HEK293 (cell line): ENCODE data around the gene MEST.
"Not testable (repeated sequence)": the region's sequence is repeated elsewhere in the genome, so short reads cannot be mapped to it uniquely, and the experiment has no call there.

Source experiments
- GFI1B ChIP-seq: fragments of 450-650 bp; formaldehyde crosslinking; IDR thresholded peaks from 2 replicates; pipeline ENCODE4 v1.5.1; 2016; ENCODE audit warnings: missing biosample characterization, missing genetic modification characterization
- GLI4 ChIP-seq: fragments of 450-650 bp; formaldehyde crosslinking; IDR thresholded peaks from 2 replicates; pipeline ENCODE4 v1.5.1; 2016; ENCODE audit warnings: missing biosample characterization, missing genetic modification characterization
- MYNN ChIP-seq: fragments of 450-650 bp; formaldehyde crosslinking; IDR thresholded peaks from 2 replicates; pipeline ENCODE4 v1.5.1; 2016; ENCODE audit warnings: missing biosample characterization, missing genetic modification characterization, borderline replicate concordance
- ZNF221 ChIP-seq: fragments of 450-650 bp; formaldehyde crosslinking; IDR thresholded peaks from 2 replicates; pipeline ENCODE4 v1.5.1; 2017; ENCODE audit warnings: missing biosample characterization, missing genetic modification characterization, borderline replicate concordance
- ZNF707 ChIP-seq: fragments of 450-650 bp; formaldehyde crosslinking; IDR thresholded peaks from 2 replicates; pipeline ENCODE4 v1.5.1; 2016; ENCODE audit warnings: missing biosample characterization, missing genetic modification characterization
- ZNF747 ChIP-seq: fragments of 450-650 bp; formaldehyde crosslinking; IDR thresholded peaks from 2 replicates; pipeline ENCODE4 v1.5.1; 2016; ENCODE audit warnings: missing biosample characterization, missing genetic modification characterization
- ZNF776 ChIP-seq: fragments of 450-650 bp; formaldehyde crosslinking; IDR thresholded peaks from 2 replicates; pipeline ENCODE4 v1.5.0; 2017; ENCODE audit warnings: missing biosample characterization, missing genetic modification characterization, borderline replicate concordance
- TF ChIP-seq, protein P1 (sequence below): fragments of 450-650 bp; formaldehyde crosslinking; IDR thresholded peaks from 2 replicates; pipeline ENCODE4 v1.5.1; 2016; ENCODE audit warnings: missing biosample characterization, missing genetic modification characterization
- TF ChIP-seq, protein P2 (sequence below): fragments of 450-650 bp; formaldehyde crosslinking; IDR thresholded peaks from 2 replicates; pipeline ENCODE4 v1.5.1; 2016; ENCODE audit warnings: missing biosample characterization, missing genetic modification characterization

DNA sequence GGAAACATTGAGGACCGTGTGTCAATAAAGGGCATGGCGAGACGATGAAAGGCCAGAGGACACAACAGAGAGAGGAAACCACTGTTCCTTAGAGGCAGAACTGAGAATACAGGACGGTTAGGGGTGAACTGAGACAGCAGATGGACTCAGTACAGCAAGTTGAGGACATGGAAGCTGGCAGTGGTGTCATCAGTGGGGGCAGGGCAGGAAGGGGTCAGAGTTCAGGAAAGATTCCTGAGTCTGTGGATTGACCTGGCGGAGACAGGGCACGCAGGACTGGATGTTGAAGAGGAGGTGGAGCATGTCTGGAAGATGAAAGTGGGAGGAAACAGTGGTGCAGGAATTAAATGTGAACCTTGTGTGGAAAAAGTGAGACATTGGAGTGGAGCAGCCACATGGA lies 46.0 kb downstream of the MEST start:
- TF ChIP-seq, protein P1, sequence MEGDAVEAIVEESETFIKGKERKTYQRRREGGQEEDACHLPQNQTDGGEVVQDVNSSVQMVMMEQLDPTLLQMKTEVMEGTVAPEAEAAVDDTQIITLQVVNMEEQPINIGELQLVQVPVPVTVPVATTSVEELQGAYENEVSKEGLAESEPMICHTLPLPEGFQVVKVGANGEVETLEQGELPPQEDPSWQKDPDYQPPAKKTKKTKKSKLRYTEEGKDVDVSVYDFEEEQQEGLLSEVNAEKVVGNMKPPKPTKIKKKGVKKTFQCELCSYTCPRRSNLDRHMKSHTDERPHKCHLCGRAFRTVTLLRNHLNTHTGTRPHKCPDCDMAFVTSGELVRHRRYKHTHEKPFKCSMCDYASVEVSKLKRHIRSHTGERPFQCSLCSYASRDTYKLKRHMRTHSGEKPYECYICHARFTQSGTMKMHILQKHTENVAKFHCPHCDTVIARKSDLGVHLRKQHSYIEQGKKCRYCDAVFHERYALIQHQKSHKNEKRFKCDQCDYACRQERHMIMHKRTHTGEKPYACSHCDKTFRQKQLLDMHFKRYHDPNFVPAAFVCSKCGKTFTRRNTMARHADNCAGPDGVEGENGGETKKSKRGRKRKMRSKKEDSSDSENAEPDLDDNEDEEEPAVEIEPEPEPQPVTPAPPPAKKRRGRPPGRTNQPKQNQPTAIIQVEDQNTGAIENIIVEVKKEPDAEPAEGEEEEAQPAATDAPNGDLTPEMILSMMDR (tag by site-specific recombination): not testable (repeated sequence)
- TF ChIP-seq MYNN (tag by site-specific recombination); GLI4; ZNF747 (tag by site-specific recombination); GFI1B (tag by site-specific recombination); ZNF221 (tag by site-specific recombination); ZNF707; ZNF776 (tag by site-specific recombination): not testable (repeated sequence)
- TF ChIP-seq, protein P2, sequence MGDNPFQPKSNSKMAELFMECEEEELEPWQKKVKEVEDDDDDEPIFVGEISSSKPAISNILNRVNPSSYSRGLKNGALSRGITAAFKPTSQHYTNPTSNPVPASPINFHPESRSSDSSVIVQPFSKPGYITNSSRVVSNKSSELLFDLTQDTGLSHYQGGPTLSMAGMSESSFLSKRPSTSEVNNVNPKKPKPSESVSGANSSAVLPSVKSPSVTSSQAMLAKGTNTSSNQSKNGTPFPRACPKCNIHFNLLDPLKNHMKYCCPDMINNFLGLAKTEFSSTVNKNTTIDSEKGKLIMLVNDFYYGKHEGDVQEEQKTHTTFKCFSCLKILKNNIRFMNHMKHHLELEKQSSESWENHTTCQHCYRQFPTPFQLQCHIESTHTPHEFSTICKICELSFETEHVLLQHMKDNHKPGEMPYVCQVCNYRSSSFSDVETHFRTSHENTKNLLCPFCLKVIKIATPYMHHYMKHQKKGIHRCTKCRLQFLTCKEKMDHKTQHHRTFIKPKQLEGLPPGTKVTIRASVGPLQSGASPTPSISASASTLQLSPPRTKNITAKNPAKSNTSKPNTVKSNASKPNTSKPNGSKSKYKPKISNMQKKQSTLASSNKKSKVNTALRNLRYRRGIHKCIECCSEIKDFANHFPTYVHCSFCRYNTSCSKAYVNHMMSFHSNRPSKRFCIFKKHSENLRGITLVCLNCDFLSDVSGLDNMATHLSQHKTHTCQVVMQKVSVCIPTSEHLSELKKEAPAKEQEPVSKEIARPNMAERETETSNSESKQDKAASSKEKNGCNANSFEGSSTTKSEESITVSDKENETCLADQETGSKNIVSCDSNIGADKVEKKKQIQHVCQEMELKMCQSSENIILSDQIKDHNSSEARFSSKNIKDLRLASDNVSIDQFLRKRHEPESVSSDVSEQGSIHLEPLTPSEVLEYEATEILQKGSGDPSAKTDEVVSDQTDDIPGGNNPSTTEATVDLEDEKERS: not testable (repeated sequence)
